Uterine smooth muscle cell (primary cell): ENCODE results near the gene LY6G6D. TPM values are rescaled to one million over a fixed set of nuclear protein-coding genes. Genes with fewer than 3 reads are reported as not detected.

Experiments
- total RNA-seq: library from RNA; depleted of rRNA; stranded (reverse); fragments of >200 nt; gene quantifications from 2 replicates; pipeline ENCODE4 v1.2.3, GENCODE V29; 2014

LY6G6D gene
- total RNA-seq, 1 donor from 2014 or later = not detected

Other genes with a start within 250 kb of the LY6G6D start
- 11.6 and 21.9 TPM in 2 replicates for gene MICB, start 217.2 kb upstream of the LY6G6D start, total RNA-seq
- gene MCCD1, start 186.4 kb upstream of the LY6G6D start, total RNA-seq = not detected in 2 replicates
- 355 and 485 TPM in 2 replicates for gene DDX39B, start 173.3 kb upstream of the LY6G6D start, total RNA-seq
- 2.0 and 3.0 TPM in 2 replicates for gene ATP6V1G2, start 168.7 kb upstream of the LY6G6D start, total RNA-seq
- gene NFKBIL1, start 167.7 kb upstream of the LY6G6D start, total RNA-seq = 26.0 and 36.1 TPM in 2 replicates
- gene LTA, start 143.1 kb upstream of the LY6G6D start, total RNA-seq = not detected in 2 replicates
- gene TNF, start 139.8 kb upstream of the LY6G6D start, total RNA-seq = not detected in 2 replicates
- gene LTB, start 132.9 kb upstream of the LY6G6D start, total RNA-seq = 0.25 TPM in 1 of 2 replicates, not detected in the other
- not detected in 2 replicates for gene LST1, start 129.1 kb upstream of the LY6G6D start, total RNA-seq
- gene NCR3, start 122.3 kb upstream of the LY6G6D start, total RNA-seq = not detected in 2 replicates
- gene AIF1, start 100.1 kb upstream of the LY6G6D start, total RNA-seq = not detected in 2 replicates
- 42.2 and 46.1 TPM in 2 replicates for gene PRRC2A, start 94.6 kb upstream of the LY6G6D start, total RNA-seq
- 122 and 128 TPM in 2 replicates for gene BAG6, start 62.7 kb upstream of the LY6G6D start, total RNA-seq
- gene APOM, start 59.5 kb upstream of the LY6G6D start, total RNA-seq = 0.89 and 1.2 TPM in 2 replicates
- 22.6 and 28.4 TPM in 2 replicates for gene C6orf47, start 54.6 kb upstream of the LY6G6D start, total RNA-seq
- gene GPANK1, start 50.4 kb upstream of the LY6G6D start, total RNA-seq = 13.0 and 18.5 TPM in 2 replicates
- 82.2 and 114 TPM in 2 replicates for gene CSNK2B, start 49.3 kb upstream of the LY6G6D start, total RNA-seq
- 3.0 and 3.4 TPM in 2 replicates for gene LY6G5B, start 45.4 kb upstream of the LY6G6D start, total RNA-seq
- 0.33 and 0.37 TPM in 2 replicates for gene LY6G5C, start 34.3 kb upstream of the LY6G6D start, total RNA-seq
- gene ABHD16A, start 12.0 kb upstream of the LY6G6D start, total RNA-seq = 42.8 and 50.0 TPM in 2 replicates
- gene LY6G6F, start 8.5 kb upstream of the LY6G6D start, total RNA-seq = not detected in 2 replicates
- not detected in 2 replicates for gene LY6G6C, start 6.4 kb downstream of the LY6G6D start, total RNA-seq
- not detected in 2 replicates for gene MPIG6B, start 8.0 kb downstream of the LY6G6D start, total RNA-seq
- gene DDAH2, start 14.0 kb downstream of the LY6G6D start, total RNA-seq = 39.3 and 81.0 TPM in 2 replicates
- gene CLIC1, start 21.2 kb downstream of the LY6G6D start, total RNA-seq = 791 and 1,362 TPM in 2 replicates
- gene MSH5, start 24.7 kb downstream of the LY6G6D start, total RNA-seq = 13.0 and 21.6 TPM in 2 replicates
- 1.00 and 1.2 TPM in 2 replicates for gene SAPCD1, start 47.3 kb downstream of the LY6G6D start, total RNA-seq
- 0.11 and 0.25 TPM in 2 replicates for gene VWA7, start 62.0 kb downstream of the LY6G6D start, total RNA-seq
- gene VARS1, start 80.4 kb downstream of the LY6G6D start, total RNA-seq = 68.7 and 88.5 TPM in 2 replicates
- gene LSM2, start 91.6 kb downstream of the LY6G6D start, total RNA-seq = 34.9 and 48.9 TPM in 2 replicates
- gene HSPA1L, start 99.9 kb downstream of the LY6G6D start, total RNA-seq = 0.89 and 1.7 TPM in 2 replicates
- gene HSPA1A, start 100.2 kb downstream of the LY6G6D start, total RNA-seq = 60.4 and 107 TPM in 2 replicates
- gene HSPA1B, start 112.4 kb downstream of the LY6G6D start, total RNA-seq = 94.5 and 181 TPM in 2 replicates
- gene NEU1, start 147.5 kb downstream of the LY6G6D start, total RNA-seq = 72.7 and 128 TPM in 2 replicates
- 0.25 TPM in 1 of 2 replicates, not detected in the other for gene SLC44A4, start 163.6 kb downstream of the LY6G6D start, total RNA-seq
- 74.0 and 94.5 TPM in 2 replicates for gene EHMT2, start 182.3 kb downstream of the LY6G6D start, total RNA-seq
- gene ZBTB12, start 186.7 kb downstream of the LY6G6D start, total RNA-seq = 4.9 and 8.1 TPM in 2 replicates
- gene C2, start 212.4 kb downstream of the LY6G6D start, total RNA-seq = 0.77 and 2.0 TPM in 2 replicates
- gene CFB, start 230.7 kb downstream of the LY6G6D start, total RNA-seq = 2.3 and 5.6 TPM in 2 replicates
- gene NELFE, start 243.6 kb downstream of the LY6G6D start, total RNA-seq = 121 and 171 TPM in 2 replicates
- 50.1 and 53.1 TPM in 2 replicates for gene SKIC2, start 243.8 kb downstream of the LY6G6D start, total RNA-seq